ENCODE data around the gene WDR59. TPM values are rescaled to one million over a fixed set of nuclear protein-coding genes. Genes with fewer than 3 reads are reported as not detected.

The WDR59 gene
- total RNA-seq: 10 to 100 TPM; 29.2 to 61.4 (median 45.6) TPM

- peaks cover 0 to 27% (median 0%) of the 10 kb centered on the region in 4 donors for H3K4me1 ChIP-seq
- H3K9me3 ChIP-seq: no peaks in the 10 kb centered on the region
- DNase-seq (ENCODE audit: low spot score in 2 of 2): peak; percentile 99 to 100
- WGBS, 2 donors: 1% methylated on average over 45 to 54 of the region's 68 CpGs
- TF ChIP-seq POLR2A (IDR thresholded peaks at IDR 0.05): peak; percentile 8 to 66
- TF ChIP-seq CTCF (IDR thresholded peaks at IDR 0.05): no peak
- TF ChIP-seq EP300 (IDR thresholded peaks at IDR 0.05): peak; percentile 70 to 74
- no peaks in the 10 kb centered on the region for H3K36me3 ChIP-seq
- H3K27me3 ChIP-seq: no peaks in the 10 kb centered on the region
- peak within 1 kb of the TSS; percentile 76 to 90 (median 88) for H3K27ac ChIP-seq
- H3K4me3 ChIP-seq: peak within 1 kb of the TSS; percentile 64 to 100 (median 94)
Measured at GRCh38 chr16:74984529-74985296, at the start of gene WDR59. TSS of gene WDR59 (minus strand) at chr16:74985123. CDS start at chr16:74985017, 106 bp downstream.

- no peak for DNase-seq (ENCODE audit: low spot score in 2 of 2)
- TF ChIP-seq EP300 (IDR thresholded peaks at IDR 0.05) (no peak), POLR2A (IDR thresholded peaks at IDR 0.05) (no peak), CTCF (IDR thresholded peaks at IDR 0.05) (no peak)
- Histone ChIP-seq H3K36me3 (no peaks in the 10 kb centered on the region), H3K9me3 (peaks cover 0 to 5% (median 0%) of the 10 kb centered on the region in 4 donors), H3K27me3 (no peaks in the 10 kb centered on the region), H3K27ac (no peak overlapping the region), H3K4me3 (no peak overlapping the region), H3K4me1 (no peaks in the 10 kb centered on the region)
Measured at GRCh38 chr16:75032655-75033054, 47.7 kb upstream of the WDR59 start.

- Histone ChIP-seq H3K4me1 (peaks cover 0 to 24% (median 9%) of the 10 kb centered on the region in 4 donors), H3K27me3 (no peaks in the 10 kb centered on the region), H3K9me3 (no peaks in the 10 kb centered on the region), H3K27ac (no peak overlapping the region), H3K36me3 (no peaks in the 10 kb centered on the region), H3K4me3 (no peak overlapping the region)
- TF ChIP-seq CTCF (IDR thresholded peaks at IDR 0.05) (no peak), EP300 (IDR thresholded peaks at IDR 0.05) (no peak), POLR2A (IDR thresholded peaks at IDR 0.05) (no peak)
- no peak for DNase-seq (ENCODE audit: low spot score in 2 of 2)
Measured at GRCh38 chr16:75029854-75030253, 44.9 kb upstream of the WDR59 start.

GRCh38 chr16:75028544-75029135 is 43.7 kb upstream of the WDR59 start:
- TF ChIP-seq EP300 (IDR thresholded peaks at IDR 0.05) (no peak), POLR2A (IDR thresholded peaks at IDR 0.05) (no peak), CTCF (IDR thresholded peaks at IDR 0.05) (no peak)
- Histone ChIP-seq H3K4me3 (no peak overlapping the region), H3K9me3 (no peaks in the 10 kb centered on the region), H3K36me3 (no peaks in the 10 kb centered on the region), H3K27ac (peak overlapping the region in 1 of 4 donors; percentile 25), H3K4me1 (peaks cover 0 to 32% (median 10%) of the 10 kb centered on the region in 4 donors), H3K27me3 (no peaks in the 10 kb centered on the region)
- DNase-seq (ENCODE audit: low spot score in 2 of 2): no peak
- 89 to 93% methylated on average over 4 of the region's 4 CpGs for WGBS, 2 donors

Measured in tibial nerve (tissue), 4 donors.